K562 (cell line): ENCODE data around the gene ZDHHC5. TPM values are rescaled to one million over a fixed set of nuclear protein-coding genes. Genes with fewer than 3 reads are reported as not detected.

Experiments
- CBX3 ChIP-seq, 2 experiments: IDR thresholded peaks; 1 replicate in 1 of 2; 2 replicates in 1 of 2; pipeline ENCODE4 v1.6.1; 2012; ENCODE audit warnings: inconsistent platforms in 2 of 2, low read length in 2 of 2, borderline replicate concordance in 1 of 2, control low read depth in 1 of 2
- CHCHD3 ChIP-seq: fragments of 250-450 bp; sonication (Bioruptor Pico); IDR thresholded peaks from 2 replicates; pipeline ENCODE4 v2.1.2; 2022; ENCODE audit warnings: mild to moderate bottlenecking
- DDX20 ChIP-seq: fragments of 450-650 bp; IDR thresholded peaks from 2 replicates; pipeline ENCODE4 v1.6.1; 2016; ENCODE audit warnings: missing genetic modification characterization, low read depth, mild to moderate bottlenecking, missing compliant biosample characterization, moderate library complexity
- HNRNPUL1 ChIP-seq: fragments of 200-400 bp; formaldehyde crosslinking; IDR thresholded peaks from 2 replicates; pipeline ENCODE4 v1.6.1; 2017; ENCODE audit warnings: low read length
- L3MBTL2 ChIP-seq: fragments of 450-650 bp; IDR thresholded peaks from 2 replicates; pipeline ENCODE4 v1.6.1; 2016; ENCODE audit warnings: mild to moderate bottlenecking, moderate library complexity
- MAFK ChIP-seq: IDR thresholded peaks from 2 replicates; pipeline ENCODE4 v1.6.1; 2011; ENCODE audit warnings: low read length, improper control_type of control experiment
- MAZ ChIP-seq, 2 experiments: fragments of 450-650 bp in 1 of 2; sonication (generic) in 1 of 2; formaldehyde crosslinking; IDR thresholded peaks in 1 of 2; conservative IDR thresholded peaks in 1 of 2; 2 replicates each; pipeline versions ENCODE4 v1.4.0 to v1.5.0; 2020; ENCODE audit warnings: mild to moderate bottlenecking in 1 of 2, missing genetic modification reagents in 1 of 2
- MXI1 ChIP-seq: IDR thresholded peaks from 2 replicates; pipeline ENCODE4 v1.6.1; 2011; ENCODE audit warnings: low read depth, mild to moderate bottlenecking, improper control_type of control experiment, low read length
- NFIC ChIP-seq: fragments of 450-650 bp; IDR thresholded peaks from 2 replicates; pipeline ENCODE4 v1.6.1; 2017; ENCODE audit warnings: mild to moderate bottlenecking, inconsistent platforms
- PHB2 ChIP-seq: fragments of 450-650 bp; IDR thresholded peaks from 2 replicates; pipeline ENCODE4 v1.6.1; 2017; ENCODE audit warnings: low read depth
- RCOR1 ChIP-seq, 2 experiments: IDR thresholded peaks; 2 replicates each; pipeline ENCODE4 v1.6.1; 2012; ENCODE audit warnings: low read depth in 2 of 2, low read length in 2 of 2, borderline replicate concordance in 1 of 2, improper control_type of control experiment in 1 of 2
- RFX7 ChIP-seq: fragments of 250-450 bp; sonication (Bioruptor Pico); IDR thresholded peaks from 2 replicates; pipeline ENCODE4 v1.5.1; 2021; ENCODE audit warnings: mild to moderate bottlenecking
- SMAD1 ChIP-seq: fragments of 150-350 bp; IDR thresholded peaks from 2 replicates; pipeline ENCODE4 v1.6.1; 2014; ENCODE audit warnings: low read length, low read depth; ENCODE audit not compliant: partially characterized antibody
- TAF15 ChIP-seq: fragments of 200-400 bp; formaldehyde crosslinking; IDR thresholded peaks from 2 replicates; pipeline ENCODE4 v1.6.1; 2017; ENCODE audit warnings: mild to moderate bottlenecking, low read depth, low read length, moderate library complexity
- TARDBP ChIP-seq: fragments of 450-650 bp; IDR thresholded peaks from 2 replicates; pipeline ENCODE4 v1.6.1; 2016
- TRIM24 ChIP-seq, 2 experiments: fragments of 450-650 bp; IDR thresholded peaks; 2 replicates each; pipeline ENCODE4 v1.6.1; 2016
- U2AF1 ChIP-seq: fragments of 200-400 bp; formaldehyde crosslinking; optimal IDR thresholded peaks from 2 replicates; pipeline ENCODE3; 2017; ENCODE audit warnings: mild to moderate bottlenecking, low read depth, low read length, moderate library complexity
- ZNF316 ChIP-seq: fragments of 450-650 bp; IDR thresholded peaks from 2 replicates; pipeline ENCODE4 v1.6.1; 2016
- ZNF764 ChIP-seq: fragments of 250-450 bp; sonication (Bioruptor Pico); IDR thresholded peaks from 2 replicates; pipeline ENCODE4 v1.4.0; 2020; ENCODE audit warnings: low read depth, mild to moderate bottlenecking, moderate library complexity
- polyA plus RNA-seq, 8 experiments: library from polyadenylated mRNA; depleted of rRNA in 4 of 8; stranded (reverse) in 5 of 8; unstranded in 3 of 8; fragments of >200 nt; fragmentation: Nextera tagmentation in 2 of 8; fragmentation: Illumina TruSeq in 1 of 8; extraction: Ambion mirVana in 2 of 8; extraction: Trizol in 1 of 8; gene quantifications; 2 replicates each; pipeline versions ENCODE4 v1.2.1 to v1.2.3, GENCODE V29; 2011 to 2014; ENCODE audit warnings: inconsistent platforms in 1 of 8, missing spikeins in 1 of 8
- total RNA-seq, 7 experiments: library from RNA; depleted of rRNA in 6 of 7; stranded (reverse); fragments of >200 nt in 6 of 7; fragmentation: Illumina TruSeq in 2 of 7; extraction: Trizol in 2 of 7; gene quantifications; 2 replicates each; pipeline versions ENCODE4 v1.2.1 to v1.2.3, GENCODE V29; 2011 to 2021; ENCODE audit warnings: low replicate concordance in 1 of 7
- TF ChIP-seq, protein P1 (sequence below): sonication (generic); formaldehyde crosslinking; IDR thresholded peaks from 2 replicates; pipeline ENCODE4 v1.9.0; 2022; ENCODE audit warnings: mild to moderate bottlenecking, missing genetic modification reagents
- TF ChIP-seq, protein P2 (sequence below): fragments of 200-400 bp; formaldehyde crosslinking; IDR thresholded peaks from 2 replicates; pipeline ENCODE4 v1.6.1; 2017; ENCODE audit warnings: mild to moderate bottlenecking, low read depth, low read length, moderate library complexity
- TF ChIP-seq, protein P3 (sequence below), 2 experiments: fragments of 450-650 bp in 1 of 2; IDR thresholded peaks; 2 replicates each; pipeline ENCODE4 v1.6.1; 2011 to 2017; ENCODE audit warnings: low read depth in 2 of 2, antibody characterized with exemption in 1 of 2, borderline replicate concordance in 1 of 2, low read length in 1 of 2, mild to moderate bottlenecking in 1 of 2, mixed read lengths in 1 of 2; ENCODE audit not compliant: control insufficient read depth in 1 of 2

The ZDHHC5 gene
- total and polyA plus RNA-seq, 9 of the 15 experiments (the other 6 are each of a cell fraction or from before 2014, with no cell fraction given): 3.8 to 64.2 (median 35.9) TPM

DNA sequence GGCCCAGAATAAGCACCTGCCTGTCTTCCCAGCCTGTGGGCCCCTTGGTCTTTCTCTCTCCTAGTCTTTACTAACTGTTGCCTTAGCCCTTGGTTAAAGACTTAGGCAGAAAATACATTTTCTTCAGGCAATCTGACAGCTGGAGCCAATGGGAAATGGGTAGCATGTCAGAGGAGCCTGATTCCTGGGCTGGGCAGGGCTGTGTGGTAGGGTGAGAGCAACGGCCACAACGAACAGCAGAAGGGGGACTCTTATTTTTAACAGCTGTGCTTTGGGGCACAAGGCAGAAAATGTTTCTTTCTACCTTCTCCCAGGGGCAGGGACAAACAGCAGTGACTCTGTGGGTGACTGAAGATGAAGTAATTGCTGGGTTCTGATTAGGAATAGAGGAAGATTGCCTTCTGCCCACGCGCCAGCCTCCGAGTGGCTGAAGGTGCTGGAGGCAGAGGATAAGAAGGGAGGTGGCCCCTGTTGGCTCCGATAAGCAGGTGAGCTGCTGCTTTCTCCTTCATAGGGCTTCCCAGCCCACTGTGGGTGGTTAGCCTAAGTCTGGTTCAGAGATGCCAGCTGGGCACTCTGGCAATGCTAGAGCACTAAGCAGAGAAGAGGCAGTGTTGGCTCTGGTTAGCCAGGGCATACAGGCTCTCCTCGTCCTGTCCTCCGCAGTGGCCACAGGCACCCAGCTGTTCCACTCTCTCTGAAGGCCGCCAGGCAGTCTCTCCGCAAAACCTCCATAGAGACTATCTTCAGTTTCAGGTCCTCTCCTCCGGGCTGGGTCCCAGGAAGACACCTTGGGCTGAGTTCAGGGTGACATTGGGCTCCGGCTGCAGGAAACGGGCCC, 19.7 kb upstream of the ZDHHC5 start (continued):
- TF ChIP-seq RCOR1 (IDR thresholded peaks at IDR 0.05; ENCODE audit: borderline replicate concordance in 1 of 2, low read depth in 2 of 2, low read length in 2 of 2) (peak; percentile 96 to 99), L3MBTL2 (no peak), SMAD1 (peak; percentile 68), ZNF764 (no peak), DDX20 (tag) (no peak), PHB2 (peak; percentile 93), U2AF1 (no peak), MAFK (no peak), MAZ (CRISPR knock-in tag; conservative IDR thresholded peaks at IDR 0.05 in 1 of 2, IDR thresholded peaks at IDR 0.05 in 1 of 2) (peak; percentile 43 to 59; a peak in 1 of 4 replicates), TARDBP (peak; percentile 32; the same call in 1 of the 2 replicates), CHCHD3 (CRISPR knock-in tag) (no peak), HNRNPUL1 (no peak), RFX7 (CRISPR knock-in tag) (no peak), NFIC (peak; percentile 95), CBX3 (IDR thresholded peaks at IDR 0.05; ENCODE audit: borderline replicate concordance in 1 of 2, low read length in 2 of 2) (peak in 1 of 2 experiments; percentile 47; a peak in 1 of 3 replicates), TRIM24 (IDR thresholded peaks at IDR 0.05) (peak; percentile 90 to 93), TAF15 (no peak), MXI1 (no peak), ZNF316 (no peak)
- TF ChIP-seq, protein P1, sequence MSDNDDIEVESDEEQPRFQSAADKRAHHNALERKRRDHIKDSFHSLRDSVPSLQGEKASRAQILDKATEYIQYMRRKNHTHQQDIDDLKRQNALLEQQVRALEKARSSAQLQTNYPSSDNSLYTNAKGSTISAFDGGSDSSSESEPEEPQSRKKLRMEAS (CRISPR knock-in tag): no peak
- TF ChIP-seq, protein P2, sequence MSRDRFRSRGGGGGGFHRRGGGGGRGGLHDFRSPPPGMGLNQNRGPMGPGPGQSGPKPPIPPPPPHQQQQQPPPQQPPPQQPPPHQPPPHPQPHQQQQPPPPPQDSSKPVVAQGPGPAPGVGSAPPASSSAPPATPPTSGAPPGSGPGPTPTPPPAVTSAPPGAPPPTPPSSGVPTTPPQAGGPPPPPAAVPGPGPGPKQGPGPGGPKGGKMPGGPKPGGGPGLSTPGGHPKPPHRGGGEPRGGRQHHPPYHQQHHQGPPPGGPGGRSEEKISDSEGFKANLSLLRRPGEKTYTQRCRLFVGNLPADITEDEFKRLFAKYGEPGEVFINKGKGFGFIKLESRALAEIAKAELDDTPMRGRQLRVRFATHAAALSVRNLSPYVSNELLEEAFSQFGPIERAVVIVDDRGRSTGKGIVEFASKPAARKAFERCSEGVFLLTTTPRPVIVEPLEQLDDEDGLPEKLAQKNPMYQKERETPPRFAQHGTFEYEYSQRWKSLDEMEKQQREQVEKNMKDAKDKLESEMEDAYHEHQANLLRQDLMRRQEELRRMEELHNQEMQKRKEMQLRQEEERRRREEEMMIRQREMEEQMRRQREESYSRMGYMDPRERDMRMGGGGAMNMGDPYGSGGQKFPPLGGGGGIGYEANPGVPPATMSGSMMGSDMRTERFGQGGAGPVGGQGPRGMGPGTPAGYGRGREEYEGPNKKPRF: no peak
- TF ChIP-seq, protein P3, sequence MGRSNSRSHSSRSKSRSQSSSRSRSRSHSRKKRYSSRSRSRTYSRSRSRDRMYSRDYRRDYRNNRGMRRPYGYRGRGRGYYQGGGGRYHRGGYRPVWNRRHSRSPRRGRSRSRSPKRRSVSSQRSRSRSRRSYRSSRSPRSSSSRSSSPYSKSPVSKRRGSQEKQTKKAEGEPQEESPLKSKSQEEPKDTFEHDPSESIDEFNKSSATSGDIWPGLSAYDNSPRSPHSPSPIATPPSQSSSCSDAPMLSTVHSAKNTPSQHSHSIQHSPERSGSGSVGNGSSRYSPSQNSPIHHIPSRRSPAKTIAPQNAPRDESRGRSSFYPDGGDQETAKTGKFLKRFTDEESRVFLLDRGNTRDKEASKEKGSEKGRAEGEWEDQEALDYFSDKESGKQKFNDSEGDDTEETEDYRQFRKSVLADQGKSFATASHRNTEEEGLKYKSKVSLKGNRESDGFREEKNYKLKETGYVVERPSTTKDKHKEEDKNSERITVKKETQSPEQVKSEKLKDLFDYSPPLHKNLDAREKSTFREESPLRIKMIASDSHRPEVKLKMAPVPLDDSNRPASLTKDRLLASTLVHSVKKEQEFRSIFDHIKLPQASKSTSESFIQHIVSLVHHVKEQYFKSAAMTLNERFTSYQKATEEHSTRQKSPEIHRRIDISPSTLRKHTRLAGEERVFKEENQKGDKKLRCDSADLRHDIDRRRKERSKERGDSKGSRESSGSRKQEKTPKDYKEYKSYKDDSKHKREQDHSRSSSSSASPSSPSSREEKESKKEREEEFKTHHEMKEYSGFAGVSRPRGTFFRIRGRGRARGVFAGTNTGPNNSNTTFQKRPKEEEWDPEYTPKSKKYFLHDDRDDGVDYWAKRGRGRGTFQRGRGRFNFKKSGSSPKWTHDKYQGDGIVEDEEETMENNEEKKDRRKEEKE (IDR thresholded peaks at IDR 0.05; ENCODE audit: borderline replicate concordance in 1 of 2, control insufficient read depth in 1 of 2, low read depth in 2 of 2, low read length in 1 of 2): 0 out of 4 replicates have a peak, but pooled peaks of 1 of the 2 experiments have one; percentile 64
